Liver (tissue), 3 donors: ENCODE results near the gene DTX4.

ENCODE experiments used
- EGR1 ChIP-seq, 2 donors: IDR thresholded peaks; 2 replicates each; pipeline ENCODE4 v1.6.1; 2016 to 2018; ENCODE audit warnings: antibody characterized with exemption in 2 of 2, low read depth in 2 of 2
- FOXA2 ChIP-seq: IDR thresholded peaks from 2 replicates; pipeline ENCODE4 v1.6.1; 2016; ENCODE audit warnings: antibody characterized with exemption
- GABPA ChIP-seq, 2 donors: IDR thresholded peaks in 1 of 2; conservative IDR thresholded peaks in 1 of 2; 2 replicates each; pipeline ENCODE4 v1.6.1; 2016; ENCODE audit warnings: antibody characterized with exemption in 2 of 2, mild to moderate bottlenecking in 1 of 2, moderate library complexity in 1 of 2
- JUND ChIP-seq, 2 donors: IDR thresholded peaks; 2 replicates each; pipeline ENCODE4 v1.6.1; 2016; ENCODE audit warnings: antibody characterized with exemption in 2 of 2
- RAD21 ChIP-seq, 2 donors: IDR thresholded peaks; 2 replicates each; pipeline ENCODE4 v1.6.1; 2016; ENCODE audit warnings: antibody characterized with exemption in 2 of 2, mild to moderate bottlenecking in 2 of 2
- RXRA ChIP-seq, 2 donors: IDR thresholded peaks; 2 replicates each; pipeline ENCODE4 v1.6.1; 2017 to 2018; ENCODE audit warnings: antibody characterized with exemption in 2 of 2, mild to moderate bottlenecking in 1 of 2
- SP1 ChIP-seq: IDR thresholded peaks from 2 replicates; pipeline ENCODE4 v1.6.1; 2018; ENCODE audit warnings: antibody characterized with exemption, mild to moderate bottlenecking
- TAF1 ChIP-seq: conservative IDR thresholded peaks from 2 replicates; pipeline ENCODE4 v1.6.1; 2016; ENCODE audit warnings: antibody characterized with exemption, mild to moderate bottlenecking
- YY1 ChIP-seq: IDR thresholded peaks from 2 replicates; pipeline ENCODE4 v1.6.1; 2016; ENCODE audit warnings: antibody characterized with exemption, mild to moderate bottlenecking
- TF ChIP-seq, protein P1 (sequence below): fragments of 150-350 bp; IDR thresholded peaks from 2 replicates; pipeline ENCODE4 v1.5.1; 2017; ENCODE audit warnings: improper control_type of control experiment, low read depth, low read length; ENCODE audit not compliant: missing input control
- TF ChIP-seq, protein P2 (sequence below): IDR thresholded peaks from 2 replicates; pipeline ENCODE4 v1.6.1; 2016; ENCODE audit warnings: antibody characterized with exemption
- TF ChIP-seq, protein P3 (sequence below): IDR thresholded peaks from 2 replicates; pipeline ENCODE4 v1.6.1; 2016; ENCODE audit warnings: antibody characterized with exemption, mild to moderate bottlenecking
- TF ChIP-seq, protein P4 (sequence below): IDR thresholded peaks from 2 replicates; pipeline ENCODE4 v1.6.1; 2016; ENCODE audit warnings: antibody characterized with exemption
- TF ChIP-seq, protein P5 (sequence below): IDR thresholded peaks from 2 replicates; pipeline ENCODE4 v1.6.1; 2016; ENCODE audit warnings: antibody characterized with exemption
- donor health status: healthy.
- donor health status: healthy.

DNA sequence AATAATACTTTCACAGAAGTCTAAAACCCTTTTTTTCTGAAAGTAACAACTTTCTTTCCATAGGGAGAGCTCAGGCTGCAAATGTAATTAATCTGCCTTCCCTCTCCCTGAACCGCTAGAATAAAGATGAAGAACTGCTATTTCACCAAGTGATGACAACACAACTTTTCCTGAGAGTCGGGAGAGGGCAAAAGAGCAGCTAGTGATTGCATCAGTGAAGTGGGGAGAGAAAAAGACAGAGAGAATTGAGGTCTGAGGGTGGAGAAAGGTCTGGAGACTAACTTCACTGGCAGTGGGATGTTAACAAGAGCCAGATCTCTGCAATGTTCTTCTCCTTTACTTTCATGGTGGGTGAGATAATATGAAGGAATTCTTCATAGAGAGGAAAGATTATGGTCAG lies 51.7 kb downstream of the DTX4 start:
- TF ChIP-seq, protein P1, sequence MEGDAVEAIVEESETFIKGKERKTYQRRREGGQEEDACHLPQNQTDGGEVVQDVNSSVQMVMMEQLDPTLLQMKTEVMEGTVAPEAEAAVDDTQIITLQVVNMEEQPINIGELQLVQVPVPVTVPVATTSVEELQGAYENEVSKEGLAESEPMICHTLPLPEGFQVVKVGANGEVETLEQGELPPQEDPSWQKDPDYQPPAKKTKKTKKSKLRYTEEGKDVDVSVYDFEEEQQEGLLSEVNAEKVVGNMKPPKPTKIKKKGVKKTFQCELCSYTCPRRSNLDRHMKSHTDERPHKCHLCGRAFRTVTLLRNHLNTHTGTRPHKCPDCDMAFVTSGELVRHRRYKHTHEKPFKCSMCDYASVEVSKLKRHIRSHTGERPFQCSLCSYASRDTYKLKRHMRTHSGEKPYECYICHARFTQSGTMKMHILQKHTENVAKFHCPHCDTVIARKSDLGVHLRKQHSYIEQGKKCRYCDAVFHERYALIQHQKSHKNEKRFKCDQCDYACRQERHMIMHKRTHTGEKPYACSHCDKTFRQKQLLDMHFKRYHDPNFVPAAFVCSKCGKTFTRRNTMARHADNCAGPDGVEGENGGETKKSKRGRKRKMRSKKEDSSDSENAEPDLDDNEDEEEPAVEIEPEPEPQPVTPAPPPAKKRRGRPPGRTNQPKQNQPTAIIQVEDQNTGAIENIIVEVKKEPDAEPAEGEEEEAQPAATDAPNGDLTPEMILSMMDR, result no peak
- TF ChIP-seq JUND (IDR thresholded peaks at IDR 0.05) (no peak), SP1 (no peak), TAF1 (no peak), RXRA (IDR thresholded peaks at IDR 0.05) (no peak), YY1 (no peak), RAD21 (IDR thresholded peaks at IDR 0.05) (no peak), EGR1 (IDR thresholded peaks at IDR 0.05; ENCODE audit: low read depth in 2 of 2) (no peak), GABPA (IDR thresholded peaks at IDR 0.05 in 1 of 2, conservative IDR thresholded peaks at IDR 0.05 in 1 of 2) (no peak), FOXA2 (no peak)
- TF ChIP-seq, protein P2, sequence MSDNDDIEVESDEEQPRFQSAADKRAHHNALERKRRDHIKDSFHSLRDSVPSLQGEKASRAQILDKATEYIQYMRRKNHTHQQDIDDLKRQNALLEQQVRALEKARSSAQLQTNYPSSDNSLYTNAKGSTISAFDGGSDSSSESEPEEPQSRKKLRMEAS, result no peak
- TF ChIP-seq, protein P3, sequence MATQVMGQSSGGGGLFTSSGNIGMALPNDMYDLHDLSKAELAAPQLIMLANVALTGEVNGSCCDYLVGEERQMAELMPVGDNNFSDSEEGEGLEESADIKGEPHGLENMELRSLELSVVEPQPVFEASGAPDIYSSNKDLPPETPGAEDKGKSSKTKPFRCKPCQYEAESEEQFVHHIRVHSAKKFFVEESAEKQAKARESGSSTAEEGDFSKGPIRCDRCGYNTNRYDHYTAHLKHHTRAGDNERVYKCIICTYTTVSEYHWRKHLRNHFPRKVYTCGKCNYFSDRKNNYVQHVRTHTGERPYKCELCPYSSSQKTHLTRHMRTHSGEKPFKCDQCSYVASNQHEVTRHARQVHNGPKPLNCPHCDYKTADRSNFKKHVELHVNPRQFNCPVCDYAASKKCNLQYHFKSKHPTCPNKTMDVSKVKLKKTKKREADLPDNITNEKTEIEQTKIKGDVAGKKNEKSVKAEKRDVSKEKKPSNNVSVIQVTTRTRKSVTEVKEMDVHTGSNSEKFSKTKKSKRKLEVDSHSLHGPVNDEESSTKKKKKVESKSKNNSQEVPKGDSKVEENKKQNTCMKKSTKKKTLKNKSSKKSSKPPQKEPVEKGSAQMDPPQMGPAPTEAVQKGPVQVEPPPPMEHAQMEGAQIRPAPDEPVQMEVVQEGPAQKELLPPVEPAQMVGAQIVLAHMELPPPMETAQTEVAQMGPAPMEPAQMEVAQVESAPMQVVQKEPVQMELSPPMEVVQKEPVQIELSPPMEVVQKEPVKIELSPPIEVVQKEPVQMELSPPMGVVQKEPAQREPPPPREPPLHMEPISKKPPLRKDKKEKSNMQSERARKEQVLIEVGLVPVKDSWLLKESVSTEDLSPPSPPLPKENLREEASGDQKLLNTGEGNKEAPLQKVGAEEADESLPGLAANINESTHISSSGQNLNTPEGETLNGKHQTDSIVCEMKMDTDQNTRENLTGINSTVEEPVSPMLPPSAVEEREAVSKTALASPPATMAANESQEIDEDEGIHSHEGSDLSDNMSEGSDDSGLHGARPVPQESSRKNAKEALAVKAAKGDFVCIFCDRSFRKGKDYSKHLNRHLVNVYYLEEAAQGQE, result no peak
- TF ChIP-seq, protein P4, sequence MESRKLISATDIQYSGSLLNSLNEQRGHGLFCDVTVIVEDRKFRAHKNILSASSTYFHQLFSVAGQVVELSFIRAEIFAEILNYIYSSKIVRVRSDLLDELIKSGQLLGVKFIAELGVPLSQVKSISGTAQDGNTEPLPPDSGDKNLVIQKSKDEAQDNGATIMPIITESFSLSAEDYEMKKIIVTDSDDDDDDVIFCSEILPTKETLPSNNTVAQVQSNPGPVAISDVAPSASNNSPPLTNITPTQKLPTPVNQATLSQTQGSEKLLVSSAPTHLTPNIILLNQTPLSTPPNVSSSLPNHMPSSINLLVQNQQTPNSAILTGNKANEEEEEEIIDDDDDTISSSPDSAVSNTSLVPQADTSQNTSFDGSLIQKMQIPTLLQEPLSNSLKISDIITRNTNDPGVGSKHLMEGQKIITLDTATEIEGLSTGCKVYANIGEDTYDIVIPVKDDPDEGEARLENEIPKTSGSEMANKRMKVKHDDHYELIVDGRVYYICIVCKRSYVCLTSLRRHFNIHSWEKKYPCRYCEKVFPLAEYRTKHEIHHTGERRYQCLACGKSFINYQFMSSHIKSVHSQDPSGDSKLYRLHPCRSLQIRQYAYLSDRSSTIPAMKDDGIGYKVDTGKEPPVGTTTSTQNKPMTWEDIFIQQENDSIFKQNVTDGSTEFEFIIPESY, result no peak
- TF ChIP-seq, protein P5, sequence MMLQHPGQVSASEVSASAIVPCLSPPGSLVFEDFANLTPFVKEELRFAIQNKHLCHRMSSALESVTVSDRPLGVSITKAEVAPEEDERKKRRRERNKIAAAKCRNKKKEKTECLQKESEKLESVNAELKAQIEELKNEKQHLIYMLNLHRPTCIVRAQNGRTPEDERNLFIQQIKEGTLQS, result no peak
